GM12874 (cell line): ENCODE measurements around the gene BTBD9.

Source experiments
- CTCF ChIP-seq: IDR thresholded peaks from 2 replicates; pipeline ENCODE4 v1.5.1; 2011; ENCODE audit warnings: low read depth, mild to moderate bottlenecking, control low read depth, low read length, moderate library complexity; ENCODE audit not compliant: insufficient read depth

Gene BTBD9

GRCh38 chr6:38178584-38178886 is 461.2 kb downstream of the BTBD9 start:
- TF ChIP-seq CTCF, result no peak

GRCh38 chr6:38177882-38178583 is 461.7 kb downstream of the BTBD9 start:
- no peak for TF ChIP-seq CTCF

- TF ChIP-seq CTCF, result no peak
Observed at GRCh38 chr6:38176797-38177751, 462.7 kb downstream of the BTBD9 start.

GRCh38 chr6:38175786-38176185 is 463.9 kb downstream of the BTBD9 start:
- TF ChIP-seq CTCF, result no peak

GRCh38 chr6:38174806-38175495 is 464.8 kb downstream of the BTBD9 start:
- no peak for TF ChIP-seq CTCF

GRCh38 chr6:38174315-38174714 is 465.4 kb downstream of the BTBD9 start:
- TF ChIP-seq CTCF, result no peak

GRCh38 chr6:38173909-38174308 is 465.8 kb downstream of the BTBD9 start:
- no peak for TF ChIP-seq CTCF
